ENCODE results near the gene TMEM18.

TMEM18 gene

DNA sequence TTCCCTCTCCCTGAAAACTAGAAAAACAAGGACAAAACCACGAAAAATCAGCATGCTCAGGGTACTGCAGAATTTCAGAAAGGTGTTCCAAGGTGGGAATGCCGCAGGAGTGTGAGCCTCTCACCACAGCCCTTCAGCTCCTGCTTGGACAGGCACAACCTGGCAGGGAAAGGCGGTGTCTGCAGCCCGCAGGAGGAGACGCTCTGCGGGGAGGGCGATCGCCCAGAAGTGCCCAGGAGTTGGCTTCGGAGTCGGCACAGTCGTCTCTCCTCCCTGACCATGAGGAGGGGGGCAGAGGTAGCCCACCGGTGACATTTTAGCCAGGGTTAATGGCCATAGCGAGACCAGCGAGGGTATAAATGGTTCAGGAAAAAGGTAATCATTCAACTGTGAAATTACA is 57.2 kb downstream of the TMEM18 start:
- Histone ChIP-seq H3K27me3 (ENCODE audit: control insufficient read depth, insufficient read depth, low read length) (no peaks in the 10 kb centered on the region), H3K9ac (no peak overlapping the region), H3K27ac (no peak overlapping the region), H3K4me1 (no peaks in the 10 kb centered on the region), H3K79me2 (no peaks in the 10 kb centered on the region), H3K36me3 (ENCODE audit: control insufficient read depth, insufficient read depth, low read length) (no peaks in the 10 kb centered on the region), H3K9me3 (ENCODE audit: control insufficient read depth, low read length) (no peaks in the 10 kb centered on the region), H2AFZ (no peak overlapping the region), H3K4me2 (ENCODE audit: low read length) (no peak overlapping the region), H3K4me3 (ENCODE audit: low read depth, low read length) (no peak overlapping the region)
- TF ChIP-seq, protein P1, sequence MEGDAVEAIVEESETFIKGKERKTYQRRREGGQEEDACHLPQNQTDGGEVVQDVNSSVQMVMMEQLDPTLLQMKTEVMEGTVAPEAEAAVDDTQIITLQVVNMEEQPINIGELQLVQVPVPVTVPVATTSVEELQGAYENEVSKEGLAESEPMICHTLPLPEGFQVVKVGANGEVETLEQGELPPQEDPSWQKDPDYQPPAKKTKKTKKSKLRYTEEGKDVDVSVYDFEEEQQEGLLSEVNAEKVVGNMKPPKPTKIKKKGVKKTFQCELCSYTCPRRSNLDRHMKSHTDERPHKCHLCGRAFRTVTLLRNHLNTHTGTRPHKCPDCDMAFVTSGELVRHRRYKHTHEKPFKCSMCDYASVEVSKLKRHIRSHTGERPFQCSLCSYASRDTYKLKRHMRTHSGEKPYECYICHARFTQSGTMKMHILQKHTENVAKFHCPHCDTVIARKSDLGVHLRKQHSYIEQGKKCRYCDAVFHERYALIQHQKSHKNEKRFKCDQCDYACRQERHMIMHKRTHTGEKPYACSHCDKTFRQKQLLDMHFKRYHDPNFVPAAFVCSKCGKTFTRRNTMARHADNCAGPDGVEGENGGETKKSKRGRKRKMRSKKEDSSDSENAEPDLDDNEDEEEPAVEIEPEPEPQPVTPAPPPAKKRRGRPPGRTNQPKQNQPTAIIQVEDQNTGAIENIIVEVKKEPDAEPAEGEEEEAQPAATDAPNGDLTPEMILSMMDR (IDR thresholded peaks at IDR 0.05), result no peak

- no peak overlapping the region for H2AFZ ChIP-seq
- no peak overlapping the region for H3K9ac ChIP-seq
- no peak overlapping the region for H3K27ac ChIP-seq
- H3K4me3 ChIP-seq (ENCODE audit: low read depth, low read length), result no peak overlapping the region
- no peaks in the 10 kb centered on the region for H3K36me3 ChIP-seq (ENCODE audit: control insufficient read depth, insufficient read depth, low read length)
- H3K27me3 ChIP-seq (ENCODE audit: control insufficient read depth, insufficient read depth, low read length), result no peaks in the 10 kb centered on the region
- no peaks in the 10 kb centered on the region for H3K9me3 ChIP-seq (ENCODE audit: control insufficient read depth, low read length)
- H3K4me2 ChIP-seq (ENCODE audit: low read length), result no peak overlapping the region
- TF ChIP-seq, protein P1 (IDR thresholded peaks at IDR 0.05), result no peak
- H3K79me2 ChIP-seq, result no peaks in the 10 kb centered on the region
- H3K4me1 ChIP-seq, result no peaks in the 10 kb centered on the region
Measured at GRCh38 chr2:618422-618990, 58.7 kb downstream of the TMEM18 start.

DNA sequence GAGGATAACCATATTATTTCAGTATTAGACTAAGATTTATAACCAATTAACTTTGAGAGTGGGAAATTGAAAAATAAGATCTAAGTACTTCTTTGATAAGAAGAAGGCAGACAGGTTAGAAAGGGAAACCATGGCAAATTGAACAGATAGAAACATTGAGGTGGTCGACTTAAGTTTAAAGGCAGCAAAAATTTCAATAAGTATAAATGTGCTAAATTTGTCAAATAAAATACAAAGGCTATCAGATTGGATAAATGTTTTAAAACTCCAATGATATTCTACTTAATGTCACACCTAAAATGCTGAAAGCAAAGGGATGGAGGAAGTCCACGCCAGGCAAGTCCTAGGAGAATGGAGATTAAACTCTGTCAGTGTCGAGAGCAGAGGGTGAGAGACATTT is 59.2 kb downstream of the TMEM18 start:
- H3K4me1 ChIP-seq, result no peaks in the 10 kb centered on the region
- H3K9me3 ChIP-seq (ENCODE audit: control insufficient read depth, low read length), result no peaks in the 10 kb centered on the region
- H2AFZ ChIP-seq, result no peak overlapping the region
- TF ChIP-seq, protein P1 (IDR thresholded peaks at IDR 0.05), result no peak
- no peak overlapping the region for H3K27ac ChIP-seq
- no peaks in the 10 kb centered on the region for H3K36me3 ChIP-seq (ENCODE audit: control insufficient read depth, insufficient read depth, low read length)
- no peaks in the 10 kb centered on the region for H3K27me3 ChIP-seq (ENCODE audit: control insufficient read depth, insufficient read depth, low read length)
- no peak overlapping the region for H3K4me2 ChIP-seq (ENCODE audit: low read length)
- no peak overlapping the region for H3K9ac ChIP-seq
- H3K4me3 ChIP-seq (ENCODE audit: low read depth, low read length), result no peak overlapping the region
- no peaks in the 10 kb centered on the region for H3K79me2 ChIP-seq

All from parathyroid adenoma (tissue), 2 donors.